NCI-H128 (cell line): Measurements from ENCODE around the gene DIP2A.
"Not testable (repeated sequence)": the region's sequence is repeated elsewhere in the genome, so short reads cannot be mapped to it uniquely, and the experiment has no call there.

Experiments
- DNase-seq: peaks from one replicate; lab custom pipeline; 2025; ENCODE audit not compliant: unreplicated experiment; lab: John Stamatoyannopoulos, UW

The DIP2A gene

GRCh38 chr21:46579394-46579793, 120.7 kb downstream of the DIP2A start:
- DNase-seq = not testable (repeated sequence)

DNA sequence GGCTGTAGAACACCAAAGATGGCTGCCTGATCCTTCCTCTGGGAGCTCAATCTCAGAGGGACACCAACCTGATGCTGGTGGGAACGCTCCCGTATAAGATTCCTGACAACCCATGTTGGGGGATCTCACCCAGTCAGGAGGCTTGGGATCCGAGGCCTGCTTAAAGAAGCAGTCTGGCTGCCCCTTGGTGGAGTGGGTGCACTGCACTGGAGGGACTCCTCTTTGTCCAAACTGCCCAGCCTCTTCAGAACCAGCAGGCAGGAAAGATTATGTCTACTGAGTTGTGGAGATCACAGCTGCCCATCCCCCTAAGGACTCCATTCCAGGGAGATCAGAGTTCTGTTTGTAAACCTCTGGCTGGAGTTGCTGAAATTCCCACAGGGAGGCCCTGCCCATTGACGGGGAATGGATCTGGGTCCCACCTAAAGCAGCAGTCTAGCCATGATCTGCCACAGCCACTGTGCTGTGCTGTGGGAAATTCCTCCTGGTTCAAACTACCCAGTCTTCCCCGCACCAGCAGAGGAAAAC, 123.2 kb downstream of the DIP2A start:
- DNase-seq = no peak

DNA sequence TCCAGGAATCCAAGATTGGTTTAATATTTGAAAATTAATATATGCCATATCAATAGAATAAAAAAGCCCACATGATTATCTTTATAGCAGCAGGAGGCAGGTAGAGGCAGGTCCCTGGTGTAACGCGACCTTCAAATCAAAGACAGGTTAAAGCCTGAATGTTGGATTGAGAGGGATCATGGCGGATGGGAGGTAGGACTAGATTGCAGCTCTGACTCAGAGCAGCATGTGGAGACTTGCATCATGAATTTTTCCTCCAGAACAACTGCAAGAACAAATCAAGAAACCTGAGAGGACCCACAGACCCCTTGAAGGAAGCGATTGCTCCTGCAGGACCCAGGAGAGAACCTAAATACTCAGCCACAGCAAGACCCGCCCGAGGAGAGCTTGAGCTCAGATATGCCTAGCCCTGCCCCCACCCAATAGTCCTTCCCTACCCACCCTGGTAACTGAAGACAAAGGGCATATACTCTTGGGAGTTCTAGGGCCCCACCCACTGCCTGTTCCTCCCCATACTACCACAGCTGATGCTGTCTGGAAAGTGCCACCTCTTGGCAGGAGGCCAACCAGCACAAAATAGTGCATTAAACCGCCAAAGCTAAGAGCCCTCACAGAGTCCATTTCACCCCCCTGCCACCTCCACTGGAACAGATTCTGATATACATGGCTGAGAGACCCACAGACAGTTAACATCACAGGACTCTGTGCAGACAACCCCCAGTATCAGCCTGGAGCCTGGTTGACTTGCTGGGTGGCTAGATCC, 126.7 kb downstream of the DIP2A start:
- DNase-seq = peak; percentile 8

- no peak for DNase-seq
Measured at GRCh38 chr21:46594276-46594675, 135.6 kb downstream of the DIP2A start.

GRCh38 chr21:46596201-46596600, 137.5 kb downstream of the DIP2A start:
- no peak for DNase-seq

DNA sequence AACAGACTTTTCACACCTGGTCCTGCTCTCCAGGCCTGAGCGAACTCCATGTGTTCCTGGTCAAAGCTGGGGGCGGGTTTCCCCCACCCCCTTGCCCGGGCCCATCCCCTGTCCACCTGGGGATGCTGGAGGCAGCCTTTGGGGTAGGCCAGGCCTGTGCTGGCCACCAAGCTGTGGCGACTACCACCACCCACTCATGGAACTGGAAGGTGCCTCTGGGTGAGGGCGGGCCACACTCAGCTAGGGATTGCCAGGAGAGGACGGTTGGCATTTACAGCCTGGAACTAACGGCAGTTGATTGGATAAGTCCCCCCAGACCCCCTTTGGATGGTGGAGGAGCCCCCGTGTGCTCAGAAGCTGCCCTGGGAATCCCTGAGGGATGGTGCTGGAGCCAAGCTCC, 138.3 kb downstream of the DIP2A start:
- no peak for DNase-seq

DNA sequence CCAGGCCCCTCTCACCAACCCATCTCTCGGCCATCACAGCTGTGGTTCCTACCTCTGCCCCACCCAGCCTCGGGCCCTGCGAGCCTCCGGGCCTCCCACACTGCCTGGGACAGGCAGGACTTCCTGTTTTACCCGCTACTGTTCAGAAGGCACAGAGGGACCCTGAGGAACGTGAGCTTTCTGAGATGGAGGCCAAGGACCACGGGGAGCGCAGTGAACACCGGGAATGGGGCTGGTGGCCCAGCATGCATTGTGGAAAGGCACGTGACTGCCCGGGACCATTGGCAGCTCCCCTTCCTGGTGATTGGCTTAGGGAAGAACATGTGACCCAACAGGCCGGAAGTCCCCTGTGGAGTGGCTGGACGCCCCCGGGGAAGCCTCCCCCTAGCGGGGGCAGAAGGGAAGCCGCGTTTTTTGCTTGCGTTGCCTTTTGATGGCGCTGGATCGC, 139.2 kb downstream of the DIP2A start:
- no peak for DNase-seq

DNA sequence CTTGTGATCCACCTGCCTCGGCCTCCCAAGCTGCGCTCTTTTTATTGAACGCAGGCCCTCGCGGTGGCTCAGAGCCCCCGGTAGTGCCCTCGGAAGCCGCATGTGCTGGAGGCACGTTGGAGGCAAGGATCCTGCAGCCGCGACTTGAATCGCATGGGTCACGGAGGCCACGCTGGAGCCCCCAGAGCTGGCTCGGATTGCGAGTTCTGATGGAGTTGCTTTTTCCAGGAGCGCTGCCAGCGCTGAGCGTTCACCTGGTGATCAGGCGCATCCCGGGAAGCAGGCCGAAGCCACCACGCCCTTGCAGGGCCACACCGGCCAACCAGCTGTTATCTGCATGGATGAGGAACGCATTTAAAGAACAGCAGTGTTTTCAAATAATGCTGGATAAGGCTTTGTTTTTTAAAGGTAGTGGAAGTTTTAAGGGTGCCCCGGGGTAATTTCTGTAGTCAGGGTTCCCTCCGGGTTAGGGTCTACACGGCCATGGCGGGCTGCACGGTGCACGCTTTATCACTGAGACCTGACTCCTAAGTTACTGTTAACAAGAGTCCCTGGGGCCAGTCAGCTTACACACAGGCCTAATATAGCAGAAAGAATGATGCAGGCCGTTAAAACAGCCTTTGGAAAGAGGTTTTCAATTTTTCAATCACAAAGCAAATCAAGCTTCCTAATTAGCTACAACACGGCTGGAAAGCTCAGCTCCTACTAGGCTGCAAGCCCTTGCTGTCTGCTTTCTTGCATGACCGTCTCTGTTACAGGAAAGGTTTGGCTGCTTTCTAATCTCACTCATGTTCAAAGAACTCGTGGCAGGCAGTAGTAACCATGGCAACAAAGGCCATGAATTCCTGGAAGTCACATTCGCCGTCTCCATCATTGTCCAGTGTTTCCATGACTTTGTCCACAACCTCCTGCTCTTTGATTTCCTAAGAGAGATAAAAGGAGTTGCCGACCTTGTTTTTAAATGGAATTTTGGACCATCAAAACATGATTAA, 140.2 kb downstream of the DIP2A start:
- DNase-seq = no peak

- no peak for DNase-seq
Measured at GRCh38 chr21:46600305-46600704, 141.6 kb downstream of the DIP2A start.

GRCh38 chr21:46600978-46601377, 142.3 kb downstream of the DIP2A start:
- no peak for DNase-seq

DNA sequence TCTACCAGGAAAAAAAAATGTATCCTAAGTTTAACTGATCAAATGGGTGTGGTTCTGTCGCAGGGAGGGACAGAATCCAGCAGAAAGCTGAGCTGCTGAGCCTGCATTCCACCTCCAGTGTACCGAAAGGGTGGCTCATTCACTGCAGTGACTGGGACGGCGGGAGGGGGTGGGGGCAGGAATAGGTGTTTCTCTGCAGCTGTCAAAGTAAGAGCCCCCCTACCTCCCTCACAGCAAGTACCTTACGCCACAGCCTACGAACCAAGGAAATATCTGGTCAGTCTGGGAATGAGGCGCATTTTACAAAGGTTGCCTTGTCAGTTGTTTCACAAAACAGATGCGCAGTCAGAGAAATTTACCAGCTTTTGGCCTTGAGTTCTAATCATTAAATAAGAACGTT, 144.5 kb downstream of the DIP2A start:
- no peak for DNase-seq

- DNase-seq = no peak
Measured at GRCh38 chr21:46604329-46604974, 145.8 kb downstream of the DIP2A start.

DNA sequence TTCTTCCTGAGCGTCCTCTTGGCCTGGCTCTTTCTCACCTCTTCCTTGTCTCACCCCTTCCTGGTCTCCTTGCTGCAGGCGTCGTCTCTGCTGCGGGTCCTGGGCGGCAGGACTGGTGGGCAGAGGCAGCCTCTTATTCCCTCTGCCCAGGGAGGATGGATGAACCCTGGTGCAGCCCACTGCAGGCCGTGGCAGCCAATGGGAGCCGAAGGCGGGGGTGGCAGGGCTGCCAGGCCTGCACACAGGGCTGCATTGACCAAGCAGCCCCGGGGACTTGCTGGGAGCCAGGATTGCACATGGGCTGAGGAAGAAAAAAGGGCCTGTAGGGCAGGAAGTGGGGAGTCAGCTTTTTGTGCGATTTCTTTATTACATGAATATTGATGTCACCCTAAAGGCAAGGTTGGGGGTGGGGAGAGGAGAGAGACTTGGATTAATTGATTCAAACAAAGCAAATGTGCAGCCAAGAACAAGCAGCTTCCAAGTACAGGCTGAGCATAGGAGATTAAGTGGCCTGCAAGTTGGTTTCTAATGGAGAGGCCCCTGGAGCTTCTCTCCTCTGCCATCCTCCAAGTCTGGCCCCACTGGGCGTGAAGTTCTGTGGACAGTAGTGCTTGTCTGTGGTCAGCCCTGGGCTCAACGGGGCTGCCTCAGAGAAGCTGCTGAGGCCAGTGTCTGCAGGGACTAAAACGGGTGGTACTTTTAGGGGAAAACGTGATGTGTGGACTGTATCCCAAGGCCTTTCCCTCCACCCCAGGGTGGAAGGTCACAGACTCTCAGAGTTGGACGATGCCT, 146.5 kb downstream of the DIP2A start, which contains the start of gene S100B:
Gene S100B, minus strand, starts transcription at position 108 of the 792 bp plus-strand sequence. CDS start 2,667 bp downstream, outside the sequence.
- no peak for DNase-seq

- no peak for DNase-seq
Measured at GRCh38 chr21:46605767-46606426, 147.2 kb downstream of the DIP2A start.

- DNase-seq = no peak
Measured at GRCh38 chr21:46606427-46606813, 147.7 kb downstream of the DIP2A start.

- no peak for DNase-seq
Measured at GRCh38 chr21:46607636-46608035, 148.9 kb downstream of the DIP2A start.

DNA sequence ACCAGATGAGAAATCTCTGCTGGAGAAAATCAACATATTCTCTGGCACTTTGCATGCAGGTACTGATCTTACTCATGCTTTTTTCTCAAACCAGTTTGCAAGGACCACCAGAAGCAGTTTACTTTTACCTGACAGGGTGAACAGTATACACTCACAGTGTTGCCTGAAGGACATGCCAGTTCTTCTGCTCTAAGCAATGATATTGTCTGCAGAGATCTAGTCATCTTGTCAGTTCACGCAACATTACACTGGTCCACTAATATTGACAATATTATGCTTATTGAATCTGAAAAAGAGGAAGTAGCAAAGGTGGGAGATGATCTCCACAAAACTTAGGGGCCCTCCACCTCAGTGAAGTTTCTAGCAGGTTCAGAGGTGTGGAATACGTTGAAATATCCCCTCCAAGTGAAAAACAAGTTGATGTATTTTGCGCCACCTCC, 150.0 kb downstream of the DIP2A start:
- no peak for DNase-seq

- DNase-seq = no peak
Measured at GRCh38 chr21:46610018-46610701, 151.5 kb downstream of the DIP2A start.

- DNase-seq = no peak
Measured at GRCh38 chr21:46613391-46613790, 154.7 kb downstream of the DIP2A start.
